ENCODE data around the gene SLC44A5.

The SLC44A5 gene

GRCh38 chr1:75461808-75462325 is 149.0 kb downstream of the SLC44A5 start:
- H3K9me3 ChIP-seq (ENCODE audit: low read length): no peaks in the 10 kb centered on the region
- H3F3A ChIP-seq (ENCODE audit: insufficient read depth, low read length): no peaks in the 10 kb centered on the region
- H3K9me2 ChIP-seq (ENCODE audit: low read depth, low read length): no peaks in the 10 kb centered on the region
- no peak overlapping the region for H2AFZ ChIP-seq (ENCODE audit: low read length)
- H3K4me3 ChIP-seq (ENCODE audit: low read depth, low read length, poor library complexity, severe bottlenecking): no peak overlapping the region
- no peaks in the 10 kb centered on the region for H3K27me3 ChIP-seq (ENCODE audit: insufficient read depth, low read length)
- no peak overlapping the region for H3K9ac ChIP-seq (ENCODE audit: low read length)
- H3K27ac ChIP-seq (ENCODE audit: low read depth, low read length, poor library complexity, severe bottlenecking): no peak overlapping the region
- H4K20me1 ChIP-seq (ENCODE audit: insufficient read depth, low read length): no peaks in the 10 kb centered on the region
- TF ChIP-seq CTCF (IDR thresholded peaks at IDR 0.05; ENCODE audit: low read length) (no peak), EZH2 (IDR thresholded peaks at IDR 0.05; ENCODE audit: borderline replicate concordance, low read length) (no peak)
- H3K36me3 ChIP-seq (ENCODE audit: insufficient read depth, low read length): no peaks in the 10 kb centered on the region
- H3K4me1 ChIP-seq (ENCODE audit: insufficient read depth, low read length, severe bottlenecking): no peaks in the 10 kb centered on the region
- no peaks in the 10 kb centered on the region for H3K79me2 ChIP-seq (ENCODE audit: insufficient read depth, low read length)
- H3K4me2 ChIP-seq (ENCODE audit: low read length): no peak overlapping the region

- Histone ChIP-seq H3K9ac (ENCODE audit: low read length) (no peak overlapping the region), H2AFZ (ENCODE audit: low read length) (no peak overlapping the region), H3K36me3 (ENCODE audit: insufficient read depth, low read length) (no peaks in the 10 kb centered on the region), H3K9me2 (ENCODE audit: low read depth, low read length) (no peaks in the 10 kb centered on the region), H3K27me3 (ENCODE audit: insufficient read depth, low read length) (no peaks in the 10 kb centered on the region), H3K4me1 (ENCODE audit: insufficient read depth, low read length, severe bottlenecking) (no peaks in the 10 kb centered on the region), H3K4me3 (ENCODE audit: low read depth, low read length, poor library complexity, severe bottlenecking) (no peak overlapping the region), H4K20me1 (ENCODE audit: insufficient read depth, low read length) (no peaks in the 10 kb centered on the region), H3K79me2 (ENCODE audit: insufficient read depth, low read length) (no peaks in the 10 kb centered on the region), H3K27ac (ENCODE audit: low read depth, low read length, poor library complexity, severe bottlenecking) (no peak overlapping the region), H3F3A (ENCODE audit: insufficient read depth, low read length) (no peaks in the 10 kb centered on the region), H3K9me3 (ENCODE audit: low read length) (no peaks in the 10 kb centered on the region), H3K4me2 (ENCODE audit: low read length) (no peak overlapping the region)
- no peak for TF ChIP-seq EZH2 (IDR thresholded peaks at IDR 0.05; ENCODE audit: borderline replicate concordance, low read length)
Measured at GRCh38 chr1:75449998-75450397, 160.9 kb downstream of the SLC44A5 start.

- H3K9ac ChIP-seq (ENCODE audit: low read length): no peak overlapping the region
- no peak overlapping the region for H3K4me3 ChIP-seq (ENCODE audit: low read depth, low read length, poor library complexity, severe bottlenecking)
- H3K36me3 ChIP-seq (ENCODE audit: insufficient read depth, low read length): no peaks in the 10 kb centered on the region
- H3K4me1 ChIP-seq (ENCODE audit: insufficient read depth, low read length, severe bottlenecking): no peaks in the 10 kb centered on the region
- TF ChIP-seq EZH2 (IDR thresholded peaks at IDR 0.05; ENCODE audit: borderline replicate concordance, low read length) (no peak), CTCF (IDR thresholded peaks at IDR 0.05; ENCODE audit: low read length) (no peak)
- H3K79me2 ChIP-seq (ENCODE audit: insufficient read depth, low read length): no peaks in the 10 kb centered on the region
- H3K27ac ChIP-seq (ENCODE audit: low read depth, low read length, poor library complexity, severe bottlenecking): no peak overlapping the region
- H4K20me1 ChIP-seq (ENCODE audit: insufficient read depth, low read length): no peaks in the 10 kb centered on the region
- no peaks in the 10 kb centered on the region for H3K9me3 ChIP-seq (ENCODE audit: low read length)
- H3F3A ChIP-seq (ENCODE audit: insufficient read depth, low read length): no peaks in the 10 kb centered on the region
- no peaks in the 10 kb centered on the region for H3K27me3 ChIP-seq (ENCODE audit: insufficient read depth, low read length)
- no peak overlapping the region for H2AFZ ChIP-seq (ENCODE audit: low read length)
- no peaks in the 10 kb centered on the region for H3K9me2 ChIP-seq (ENCODE audit: low read depth, low read length)
- H3K4me2 ChIP-seq (ENCODE audit: low read length): no peak overlapping the region
Measured at GRCh38 chr1:75444220-75444619, 166.7 kb downstream of the SLC44A5 start.

- no peaks in the 10 kb centered on the region for H3K79me2 ChIP-seq (ENCODE audit: insufficient read depth, low read length)
- no peaks in the 10 kb centered on the region for H4K20me1 ChIP-seq (ENCODE audit: insufficient read depth, low read length)
- no peaks in the 10 kb centered on the region for H3K4me1 ChIP-seq (ENCODE audit: insufficient read depth, low read length, severe bottlenecking)
- no peak overlapping the region for H3K4me3 ChIP-seq (ENCODE audit: low read depth, low read length, poor library complexity, severe bottlenecking)
- H3F3A ChIP-seq (ENCODE audit: insufficient read depth, low read length): no peaks in the 10 kb centered on the region
- no peak overlapping the region for H3K4me2 ChIP-seq (ENCODE audit: low read length)
- TF ChIP-seq EZH2 (IDR thresholded peaks at IDR 0.05; ENCODE audit: borderline replicate concordance, low read length) (no peak), CTCF (IDR thresholded peaks at IDR 0.05; ENCODE audit: low read length) (no peak)
- H2AFZ ChIP-seq (ENCODE audit: low read length): no peak overlapping the region
- H3K27me3 ChIP-seq (ENCODE audit: insufficient read depth, low read length): no peaks in the 10 kb centered on the region
- no peaks in the 10 kb centered on the region for H3K9me2 ChIP-seq (ENCODE audit: low read depth, low read length)
- H3K27ac ChIP-seq (ENCODE audit: low read depth, low read length, poor library complexity, severe bottlenecking): no peak overlapping the region
- no peaks in the 10 kb centered on the region for H3K9me3 ChIP-seq (ENCODE audit: low read length)
- no peaks in the 10 kb centered on the region for H3K36me3 ChIP-seq (ENCODE audit: insufficient read depth, low read length)
- no peak overlapping the region for H3K9ac ChIP-seq (ENCODE audit: low read length)
Measured at GRCh38 chr1:75440274-75440673, 170.6 kb downstream of the SLC44A5 start.

Data from OCI-LY1 (cell line).